ENCODE data around the gene CCDC32.

CCDC32 gene

DNA sequence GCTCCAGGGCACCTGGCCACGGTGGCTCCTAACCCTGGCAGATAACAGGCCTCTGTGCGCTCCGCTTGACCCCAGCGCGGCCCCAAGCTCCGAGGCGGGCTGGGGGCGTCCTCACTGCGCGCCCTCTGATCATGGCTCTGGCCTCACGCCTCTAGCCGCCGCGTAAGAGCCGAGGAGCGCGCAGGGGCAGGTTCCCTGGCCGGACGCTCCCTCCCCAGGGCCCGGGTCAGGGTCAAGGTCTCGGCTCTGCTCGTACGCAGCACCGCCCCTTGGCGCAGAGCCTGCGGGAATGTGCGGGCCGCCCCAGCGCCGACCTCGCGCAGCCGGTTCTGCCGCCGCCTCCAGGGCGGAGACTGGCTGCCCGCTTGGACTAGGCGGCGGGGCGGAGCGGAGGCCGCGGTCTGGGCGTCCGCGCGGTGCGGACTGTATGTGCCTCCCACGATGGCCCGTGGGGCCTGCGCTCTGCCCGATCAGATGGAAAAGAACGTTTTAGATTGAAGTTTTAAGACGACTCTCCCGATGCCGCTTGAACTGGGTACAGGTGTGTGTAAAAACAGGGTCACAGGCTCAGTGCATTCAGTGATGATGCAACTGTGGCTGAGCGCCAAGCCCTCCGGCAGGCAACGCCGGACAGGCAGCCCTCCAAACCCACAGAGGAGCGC is 53.2 kb downstream of the CCDC32 start:
- DNase-seq, result peak; percentile 8

DNA sequence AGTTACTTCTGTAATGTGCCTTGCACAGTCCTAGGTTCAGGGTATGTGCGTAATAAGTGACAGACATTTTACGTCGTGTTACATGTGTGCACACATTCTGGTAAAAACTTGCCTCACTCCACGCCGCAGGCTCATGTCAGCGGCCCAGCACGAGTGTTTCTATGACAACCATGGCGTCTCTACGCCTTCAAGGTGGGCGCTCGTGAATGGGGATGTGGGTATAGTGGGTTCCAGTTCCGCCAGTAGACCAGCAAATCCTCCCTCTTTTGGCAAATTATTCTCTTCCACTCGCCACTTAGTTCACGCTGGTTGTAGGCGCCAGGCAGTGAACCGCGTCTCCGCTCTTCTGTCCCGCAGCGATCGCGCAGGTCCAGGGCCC is 53.8 kb downstream of the CCDC32 start:
- DNase-seq, result peak; percentile 41

DNA sequence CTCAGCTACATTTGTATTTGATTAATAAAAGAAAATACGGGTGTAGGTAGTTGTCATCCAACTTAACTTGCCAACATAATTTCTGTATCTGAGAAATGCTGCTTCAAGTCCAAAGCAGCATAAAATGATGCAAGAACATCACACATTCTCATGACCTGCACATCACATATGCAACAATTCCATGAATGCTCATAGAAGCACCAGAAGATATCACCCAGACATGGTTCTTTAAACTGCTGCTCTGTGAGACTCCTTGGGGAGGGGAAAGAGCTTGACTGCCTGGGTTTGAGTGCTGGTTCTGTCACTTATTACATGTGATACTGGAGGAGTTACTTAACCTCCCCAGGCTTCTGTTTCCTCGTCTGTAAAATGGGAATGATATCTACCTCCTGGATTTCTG is 54.6 kb downstream of the CCDC32 start:
- DNase-seq, result no peak

DNA sequence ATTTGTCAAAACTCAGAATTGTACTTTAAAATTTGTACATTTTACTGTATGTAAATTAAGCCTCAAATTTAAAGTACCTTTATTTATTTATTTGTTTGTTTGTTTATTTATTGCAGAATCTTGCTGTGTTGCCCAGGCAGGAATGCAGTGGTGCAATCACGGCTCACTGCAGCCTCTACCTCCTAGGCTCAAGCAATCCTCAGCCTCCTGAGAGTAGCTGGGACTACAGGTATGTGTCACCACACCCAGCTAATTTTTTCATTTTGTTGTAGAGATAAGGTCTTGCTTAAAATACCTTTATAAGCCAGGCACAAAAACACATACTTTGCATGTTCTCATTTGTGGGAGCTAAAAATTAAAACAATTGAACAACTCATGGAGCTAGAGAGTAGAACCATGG is 56.6 kb downstream of the CCDC32 start:
- DNase-seq, result no peak

DNA sequence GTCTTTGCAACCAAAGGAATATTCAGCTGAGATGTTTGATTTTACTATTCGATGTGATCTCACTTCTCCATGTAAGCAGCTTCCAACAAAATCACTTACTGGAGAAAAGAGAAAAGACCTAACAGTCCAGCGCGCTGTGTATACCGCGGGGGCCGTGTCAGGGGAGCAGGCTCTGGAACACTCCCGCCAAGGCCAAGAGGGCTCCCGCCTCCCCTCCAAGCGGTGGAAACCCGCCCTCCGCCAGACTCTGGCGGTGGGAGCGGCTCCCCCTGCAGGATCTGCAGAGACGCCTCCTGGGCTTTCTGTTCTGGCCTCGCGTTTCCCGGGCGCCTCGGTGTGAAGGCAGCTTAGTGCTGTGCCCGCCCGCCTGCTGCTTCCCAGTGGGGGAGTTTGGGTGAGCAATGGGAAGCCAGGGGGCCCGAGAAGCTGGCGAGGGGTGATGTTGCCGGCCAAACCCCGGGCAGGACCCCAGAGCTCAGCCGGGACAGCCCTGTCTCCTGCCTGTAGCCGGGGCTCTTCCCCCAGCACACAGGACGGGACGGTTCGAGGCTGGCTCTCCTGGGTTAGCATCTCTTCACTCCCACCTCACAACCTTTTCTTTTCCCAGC is 57.8 kb downstream of the CCDC32 start:
- peak; percentile 60 for DNase-seq

Measured in MV-4-11 (cell line).